HG02571 (cell line): ENCODE data around the gene PODNL1.
"Not testable (repeated sequence)": the region's sequence is repeated elsewhere in the genome, so short reads cannot be mapped to it uniquely, and the experiment has no call there.

Experiments used
- ATAC-seq: cut with Tn5 transposase; IDR thresholded peaks from one replicate; pipeline ENCODE4 v1.9.1; 2021; ENCODE audit warnings: mild to moderate bottlenecking, moderate library complexity; ENCODE audit not compliant: unreplicated experiment

The PODNL1 gene

GRCh38 chr19:13974073-13974472 is 35.9 kb upstream of the PODNL1 start:
- ATAC-seq = no peak

GRCh38 chr19:13973479-13973878 is 35.3 kb upstream of the PODNL1 start:
- not testable (repeated sequence) for ATAC-seq

GRCh38 chr19:13972368-13973155 is 34.3 kb upstream of the PODNL1 start:
- ATAC-seq = no peak

- ATAC-seq = not testable (repeated sequence)
These were observed 33.7 kb upstream of the PODNL1 start for GRCh38 chr19:13971868-13972267.

- no peak for ATAC-seq
These were observed 31.7 kb upstream of the PODNL1 start for GRCh38 chr19:13969897-13970296.

- ATAC-seq = no peak
These were observed 30.8 kb upstream of the PODNL1 start for GRCh38 chr19:13968999-13969398.

GRCh38 chr19:13968383-13968935 is 30.2 kb upstream of the PODNL1 start:
- no peak for ATAC-seq

- ATAC-seq = not testable (repeated sequence)
These were observed 29.0 kb upstream of the PODNL1 start for GRCh38 chr19:13967206-13967605.

- no peak for ATAC-seq
These were observed 28.5 kb upstream of the PODNL1 start for GRCh38 chr19:13966684-13967128.

GRCh38 chr19:13965926-13966683 is 27.9 kb upstream of the PODNL1 start:
- ATAC-seq = no peak

- no peak for ATAC-seq
These were observed 27.2 kb upstream of the PODNL1 start for GRCh38 chr19:13965377-13965896.

GRCh38 chr19:13964776-13965175 is 26.6 kb upstream of the PODNL1 start:
- no peak for ATAC-seq

GRCh38 chr19:13963603-13964105 is 25.4 kb upstream of the PODNL1 start:
- no peak for ATAC-seq

GRCh38 chr19:13962699-13963602 is 24.7 kb upstream of the PODNL1 start:
- ATAC-seq = no peak

GRCh38 chr19:13961826-13962698 is 23.8 kb upstream of the PODNL1 start:
- no peak for ATAC-seq

GRCh38 chr19:13960863-13961784 is 22.9 kb upstream of the PODNL1 start:
- ATAC-seq = no peak

- ATAC-seq = no peak
These were observed 22.0 kb upstream of the PODNL1 start for GRCh38 chr19:13959962-13960862.
